K562 (cell line): ENCODE measurements around the gene C19orf44. TPM values are rescaled to one million over a fixed set of nuclear protein-coding genes. Genes with fewer than 3 reads are reported as not detected.

Experiments
- ATF1 ChIP-seq, 2 experiments: fragments of 450-650 bp in 1 of 2; IDR thresholded peaks; 2 replicates each; pipeline ENCODE4 v1.6.1; 2016; ENCODE audit warnings: missing compliant biosample characterization in 1 of 2, missing genetic modification characterization in 1 of 2
- BRF1 ChIP-seq: IDR thresholded peaks from 3 replicates; pipeline ENCODE4 v1.6.1; 2011; ENCODE audit warnings: borderline replicate concordance, mild to moderate bottlenecking; ENCODE audit not compliant: insufficient read length; ENCODE audit errors: extremely low read depth
- CBX3 ChIP-seq, 2 experiments: IDR thresholded peaks; 1 replicate in 1 of 2; 2 replicates in 1 of 2; pipeline ENCODE4 v1.6.1; 2012; ENCODE audit warnings: inconsistent platforms in 2 of 2, low read length in 2 of 2, borderline replicate concordance in 1 of 2, control low read depth in 1 of 2
- CCNT2 ChIP-seq: IDR thresholded peaks from 2 replicates; pipeline ENCODE4 v1.6.1; 2011; ENCODE audit warnings: borderline replicate concordance, low read depth, mild to moderate bottlenecking, moderate library complexity, mixed read lengths, low read length; ENCODE audit not compliant: insufficient read length; ENCODE audit errors: extremely low read depth
- CREM ChIP-seq: IDR thresholded peaks from 2 replicates; pipeline ENCODE4 v1.6.1; 2014; ENCODE audit warnings: antibody characterized with exemption, low read depth
- ELF4 ChIP-seq: fragments of 450-650 bp; formaldehyde crosslinking; IDR thresholded peaks from 2 replicates; pipeline ENCODE4 v1.4.0; 2022; ENCODE audit warnings: missing genetic modification characterization
- ETV6 ChIP-seq, 3 experiments: fragments of 150-350 bp in 1 of 3; sonication (generic) in 1 of 3; formaldehyde crosslinking in 1 of 3; IDR thresholded peaks; 2 replicates each; pipeline versions ENCODE4 v1.6.1 to v1.8.0; 2014 to 2022; ENCODE audit warnings: borderline replicate concordance in 2 of 3, low read depth in 2 of 3, antibody characterized with exemption in 1 of 3, low read length in 1 of 3, mild to moderate bottlenecking in 1 of 3, missing genetic modification reagents in 1 of 3
- KLF1 ChIP-seq: fragments of 450-650 bp; IDR thresholded peaks from 2 replicates; pipeline ENCODE4 v1.6.1; 2016; ENCODE audit warnings: missing genetic modification characterization, missing compliant biosample characterization
- MNT ChIP-seq, 2 experiments: fragments of 450-650 bp; conservative IDR thresholded peaks; 2 replicates each; pipeline ENCODE4 v1.6.1; 2017; ENCODE audit warnings: mild to moderate bottlenecking in 2 of 2, moderate library complexity in 2 of 2
- MYBL2 ChIP-seq, 2 experiments: fragments of 450-650 bp in 1 of 2; sonication (generic) in 1 of 2; formaldehyde crosslinking in 1 of 2; IDR thresholded peaks; 2 replicates each; pipeline versions ENCODE4 v1.6.1 to v1.8.1; 2017 to 2022; ENCODE audit warnings: borderline replicate concordance in 1 of 2, inconsistent platforms in 1 of 2, low read depth in 1 of 2, mild to moderate bottlenecking in 1 of 2, missing genetic modification reagents in 1 of 2, moderate library complexity in 1 of 2
- PBX2 ChIP-seq, 2 experiments: IDR thresholded peaks in 1 of 2; conservative IDR thresholded peaks in 1 of 2; 2 replicates each; pipeline ENCODE4 v1.6.1; 2016; ENCODE audit warnings: low read depth in 2 of 2, mild to moderate bottlenecking in 1 of 2, missing compliant biosample characterization in 1 of 2, missing genetic modification characterization in 1 of 2, moderate library complexity in 1 of 2
- PHF8 ChIP-seq: fragments of 200-600 bp; sonication (generic); IDR thresholded peaks from 2 replicates; pipeline ENCODE4 v1.6.1; 2012; ENCODE audit warnings: mixed run types, mild to moderate bottlenecking, inconsistent platforms, low read length, moderate library complexity, borderline replicate concordance
- PTTG1 ChIP-seq: fragments of 450-650 bp; IDR thresholded peaks from 2 replicates; pipeline ENCODE4 v1.6.1; 2016; ENCODE audit warnings: low read depth, mild to moderate bottlenecking, missing genetic modification characterization, missing compliant biosample characterization
- SLC30A9 ChIP-seq: fragments of 250-450 bp; sonication (Bioruptor Pico); IDR thresholded peaks from 2 replicates; pipeline ENCODE4 v1.8.0; 2022; ENCODE audit warnings: mild to moderate bottlenecking, moderate library complexity
- SMAD1 ChIP-seq: fragments of 150-350 bp; IDR thresholded peaks from 2 replicates; pipeline ENCODE4 v1.6.1; 2014; ENCODE audit warnings: low read length, low read depth; ENCODE audit not compliant: partially characterized antibody
- SMARCA5 ChIP-seq: fragments of 450-650 bp; IDR thresholded peaks from 2 replicates; pipeline ENCODE4 v1.6.1; 2016
- SNAPC5 ChIP-seq: fragments of 250-450 bp; sonication (Bioruptor Pico); IDR thresholded peaks from 2 replicates; pipeline ENCODE4 v1.8.0; 2021; ENCODE audit warnings: moderate library complexity, mild to moderate bottlenecking, inconsistent platforms
- TSC22D4 ChIP-seq: fragments of 450-650 bp; IDR thresholded peaks from 2 replicates; pipeline ENCODE4 v1.6.1; 2016; ENCODE audit warnings: missing genetic modification characterization, missing biosample characterization, control low read depth
- U2AF2 ChIP-seq: fragments of 200-400 bp; formaldehyde crosslinking; optimal IDR thresholded peaks from 2 replicates; pipeline ENCODE3; 2017; ENCODE audit warnings: low read depth, mild to moderate bottlenecking, low read length
- ZKSCAN8 ChIP-seq: fragments of 200-800 bp; sonication (Bioruptor generic); IDR thresholded peaks from 2 replicates; pipeline ENCODE4 v1.6.1; 2016; ENCODE audit warnings: missing genetic modification characterization, missing compliant biosample characterization
- ZNF583 ChIP-seq: fragments of 250-450 bp; sonication (Bioruptor Pico); IDR thresholded peaks from 2 replicates; pipeline ENCODE4 v1.4.0; 2020
- ZNF668 ChIP-seq: fragments of 250-450 bp; sonication (Bioruptor Pico); IDR thresholded peaks from 2 replicates; pipeline ENCODE4 v1.8.0; 2022; ENCODE audit warnings: mild to moderate bottlenecking, inconsistent platforms
- polyA plus RNA-seq, 8 experiments: library from polyadenylated mRNA; depleted of rRNA in 4 of 8; stranded (reverse) in 5 of 8; unstranded in 3 of 8; fragments of >200 nt; fragmentation: Nextera tagmentation in 2 of 8; fragmentation: Illumina TruSeq in 1 of 8; extraction: Ambion mirVana in 2 of 8; extraction: Trizol in 1 of 8; gene quantifications; 2 replicates each; pipeline versions ENCODE4 v1.2.1 to v1.2.3, GENCODE V29; 2011 to 2014; ENCODE audit warnings: inconsistent platforms in 1 of 8, missing spikeins in 1 of 8
- total RNA-seq, 7 experiments: library from RNA; depleted of rRNA in 6 of 7; stranded (reverse); fragments of >200 nt in 6 of 7; fragmentation: Illumina TruSeq in 2 of 7; extraction: Trizol in 2 of 7; gene quantifications; 2 replicates each; pipeline versions ENCODE4 v1.2.1 to v1.2.3, GENCODE V29; 2011 to 2021; ENCODE audit warnings: low replicate concordance in 1 of 7

Gene C19orf44
- total and polyA plus RNA-seq, 9 of the 15 experiments (the other 6 are each of a cell fraction or from before 2014, with no cell fraction given) = 0.41 to 7.7 (median 3.5) TPM

GRCh38 chr19:16446724-16447368 is 49.3 kb upstream of the C19orf44 start (continued):
- TF ChIP-seq ATF1 (CRISPR knock-in tag; IDR thresholded peaks at IDR 0.05) = no peak
- no peak for TF ChIP-seq ATF1 (tag; IDR thresholded peaks at IDR 0.05)
- TF ChIP-seq ELF4 (CRISPR knock-in tag) = no peak
- TF ChIP-seq SMARCA5 = no peak
- no peak for TF ChIP-seq CREM
- no peak for TF ChIP-seq ZNF583 (CRISPR knock-in tag)
- no peak for TF ChIP-seq U2AF2
- no peak for TF ChIP-seq KLF1 (tag)
- no peak for TF ChIP-seq ETV6 (IDR thresholded peaks at IDR 0.05; ENCODE audit: borderline replicate concordance in 1 of 2, low read depth in 2 of 2, low read length in 1 of 2)
- no peak for TF ChIP-seq ETV6 (CRISPR knock-in tag; IDR thresholded peaks at IDR 0.05; ENCODE audit: borderline replicate concordance)
- no peak for TF ChIP-seq PTTG1 (tag)
- no peak for TF ChIP-seq PHF8
- TF ChIP-seq SMAD1 = no peak
- TF ChIP-seq SNAPC5 (CRISPR knock-in tag) = no peak
- no peak for TF ChIP-seq CBX3 (IDR thresholded peaks at IDR 0.05; ENCODE audit: borderline replicate concordance in 1 of 2, low read length in 2 of 2)
- TF ChIP-seq SLC30A9 = no peak
- no peak for TF ChIP-seq ZKSCAN8 (CRISPR knock-in tag)
- TF ChIP-seq ZNF668 (CRISPR knock-in tag) = no peak
- no peak for TF ChIP-seq BRF1
- TF ChIP-seq CCNT2 = no peak
- no peak for TF ChIP-seq MYBL2 (IDR thresholded peaks at IDR 0.05; ENCODE audit: low read depth)
- TF ChIP-seq MYBL2 (CRISPR knock-in tag; IDR thresholded peaks at IDR 0.05; ENCODE audit: borderline replicate concordance) = no peak
- TF ChIP-seq TSC22D4 (tag) = no peak
- no peak for TF ChIP-seq PBX2 (CRISPR knock-in tag; IDR thresholded peaks at IDR 0.05; ENCODE audit: low read depth)
- TF ChIP-seq PBX2 (tag; conservative IDR thresholded peaks at IDR 0.05; ENCODE audit: low read depth) = no peak
- peak; percentile 69 to 81 for TF ChIP-seq MNT (conservative IDR thresholded peaks at IDR 0.05)
